ENCODE measurements around the gene FBXW4.

The FBXW4 gene

GRCh38 chr10:101579516-101579870 is 115.5 kb downstream of the FBXW4 start:
- FAIRE-seq = no peak

DNA sequence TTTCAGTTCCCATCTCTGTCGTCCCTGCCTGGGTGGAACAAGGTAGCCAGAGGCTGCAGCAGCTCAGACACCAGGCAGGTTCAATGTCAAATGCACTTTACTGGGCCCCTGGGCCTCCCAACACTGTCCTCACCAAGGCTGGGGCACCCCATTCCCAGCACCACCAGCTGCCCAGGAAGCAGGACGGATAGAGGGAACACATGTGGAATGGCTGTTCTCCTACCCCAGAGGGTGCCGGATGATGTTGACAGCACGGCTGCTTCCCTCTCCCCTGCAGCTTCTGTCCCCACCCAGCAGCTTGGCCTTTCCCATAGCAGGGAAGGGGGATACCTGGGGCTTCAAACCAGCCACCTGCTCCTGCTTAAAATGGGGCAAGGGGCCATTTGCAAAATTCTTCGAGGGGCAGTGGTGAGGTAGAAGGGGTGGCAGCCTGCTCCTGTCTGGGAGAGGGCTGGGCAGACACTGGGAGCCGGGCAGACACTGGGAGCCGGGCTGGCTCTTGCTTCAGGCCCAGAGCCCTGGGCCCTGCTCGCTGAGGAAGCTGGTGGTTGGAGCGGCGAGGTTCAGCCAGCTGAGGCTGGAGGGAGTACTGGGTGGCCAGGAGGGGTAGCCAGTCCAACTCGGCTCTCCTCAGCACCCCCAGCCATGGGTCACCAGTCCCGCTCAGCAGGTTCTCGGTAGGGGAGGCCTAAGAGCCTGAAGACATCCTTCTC is 116.0 kb downstream of the FBXW4 start:
- FAIRE-seq = no peak

DNA sequence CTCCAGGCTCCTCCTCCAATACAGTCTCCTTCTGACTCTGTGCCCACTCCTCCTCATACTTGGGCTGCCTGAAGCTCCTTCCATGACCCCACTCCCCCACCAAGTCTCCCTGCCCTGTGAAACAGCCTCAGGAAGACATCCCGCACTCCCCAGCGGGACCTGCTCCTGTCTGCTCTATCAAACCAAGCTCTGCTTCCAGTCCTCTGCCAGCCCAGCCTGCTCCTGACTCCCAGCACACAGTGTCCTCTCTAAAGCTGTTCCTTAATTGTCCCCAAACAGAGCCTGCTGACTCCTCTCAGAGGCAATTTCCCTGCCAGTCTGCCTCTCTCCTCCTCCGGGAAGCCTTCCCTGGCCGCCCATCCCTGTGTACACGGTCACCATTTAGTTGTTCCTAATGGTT is 116.8 kb downstream of the FBXW4 start:
- FAIRE-seq = no peak

DNA sequence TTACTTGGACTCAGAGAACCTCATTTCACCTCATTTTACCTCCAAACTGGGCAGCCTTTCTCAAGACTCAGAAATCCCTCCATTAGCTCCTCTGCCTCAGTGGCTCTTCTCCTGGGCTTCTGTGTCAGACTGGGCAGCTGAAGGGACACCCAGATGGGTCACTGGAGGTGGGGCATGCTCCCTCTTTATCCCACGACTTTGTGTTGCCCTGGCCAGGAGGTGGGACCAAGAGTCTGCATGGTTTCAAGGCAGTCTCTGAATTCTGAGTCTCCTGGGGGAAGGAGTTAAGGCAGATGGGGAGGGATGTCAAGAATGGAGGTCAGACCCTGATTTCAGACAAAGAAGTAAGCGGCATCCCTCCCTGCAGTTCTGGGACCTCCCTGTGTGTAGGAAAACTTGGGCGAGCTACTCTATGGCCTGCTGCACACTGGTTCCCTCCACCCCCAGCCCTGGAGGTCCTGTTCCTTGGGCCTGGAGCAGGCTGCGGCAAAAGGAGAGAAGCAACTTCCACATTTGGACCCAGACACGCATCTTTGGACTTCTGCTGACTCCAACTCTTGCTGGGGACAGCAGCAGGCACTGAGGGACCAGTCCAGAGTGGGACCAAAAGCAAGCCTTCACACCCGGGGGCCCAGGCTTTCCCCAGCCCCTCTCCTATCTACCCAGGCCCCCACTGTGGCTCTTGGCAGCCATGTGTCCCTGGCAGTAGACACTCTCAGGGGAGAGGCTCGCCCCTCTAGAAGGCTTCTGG is 117.7 kb downstream of the FBXW4 start:
- no peak for FAIRE-seq

GRCh38 chr10:101576211-101576863 is 118.6 kb downstream of the FBXW4 start:
- no peak for FAIRE-seq

- no peak for FAIRE-seq
These were observed 119.3 kb downstream of the FBXW4 start for GRCh38 chr10:101575580-101576210.

GRCh38 chr10:101575091-101575490 is 119.9 kb downstream of the FBXW4 start:
- no peak for FAIRE-seq

- FAIRE-seq = no peak
These were observed 120.9 kb downstream of the FBXW4 start for GRCh38 chr10:101573885-101574753.

GRCh38 chr10:101572785-101573184 is 122.2 kb downstream of the FBXW4 start:
- no peak for FAIRE-seq

GRCh38 chr10:101572126-101572525 is 122.8 kb downstream of the FBXW4 start:
- no peak for FAIRE-seq

- no peak for FAIRE-seq
These were observed 123.6 kb downstream of the FBXW4 start for GRCh38 chr10:101571271-101571925.

GRCh38 chr10:101570428-101571270 is 124.3 kb downstream of the FBXW4 start:
- no peak for FAIRE-seq

- FAIRE-seq = no peak
These were observed 125.1 kb downstream of the FBXW4 start for GRCh38 chr10:101569622-101570427.

DNA sequence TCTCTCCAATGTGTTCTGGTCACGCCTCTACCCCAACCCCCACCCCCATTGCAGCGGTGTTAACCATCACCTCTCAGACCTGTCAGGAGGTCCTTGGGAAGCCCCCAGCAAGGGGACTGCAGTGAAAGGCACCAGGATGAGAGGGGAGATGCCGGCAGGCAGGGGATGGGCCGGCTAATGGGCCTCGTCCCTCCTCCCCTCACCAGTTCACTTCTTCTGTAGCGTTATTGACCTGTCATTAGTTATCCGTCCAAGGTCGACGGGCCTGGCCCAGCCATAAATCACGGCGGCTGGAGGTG is 125.7 kb downstream of the FBXW4 start:
- no peak for FAIRE-seq

DNA sequence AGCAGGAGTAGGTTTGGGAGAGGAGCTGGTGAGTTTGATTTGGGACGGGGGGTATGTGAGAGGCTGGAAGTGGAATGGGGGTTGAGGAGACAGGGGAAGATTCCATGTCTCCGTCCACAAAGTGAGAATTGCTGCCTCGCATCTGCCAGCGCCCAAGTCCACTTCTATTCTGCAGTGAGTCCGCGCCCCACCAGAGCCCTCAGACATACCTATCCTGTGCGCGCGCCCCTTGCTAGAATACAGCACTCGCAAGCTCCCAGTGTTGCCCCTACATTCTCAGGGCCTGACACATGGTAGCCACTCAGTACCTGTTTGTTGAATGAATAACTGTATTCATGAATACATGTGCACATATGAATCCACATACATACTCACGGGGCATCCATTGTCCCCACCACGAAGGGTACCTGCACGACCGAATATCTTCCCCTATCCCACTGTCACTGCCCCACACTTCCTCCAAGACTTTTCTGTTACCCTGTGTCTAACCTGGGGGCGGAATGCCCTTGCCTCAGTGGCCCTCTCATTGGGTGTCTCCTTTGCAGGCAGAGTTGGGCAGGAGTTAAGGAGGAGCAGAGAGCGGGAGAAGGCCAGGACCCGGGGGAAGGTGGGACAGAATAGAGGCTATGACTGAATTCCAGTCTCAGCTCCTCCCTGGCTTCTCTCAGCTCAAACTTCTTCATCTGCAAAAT is 126.8 kb downstream of the FBXW4 start:
- FAIRE-seq = no peak

- FAIRE-seq = no peak
These were observed 127.6 kb downstream of the FBXW4 start for GRCh38 chr10:101567165-101568006.

GRCh38 chr10:101566333-101567164 is 128.4 kb downstream of the FBXW4 start:
- no peak for FAIRE-seq

GRCh38 chr10:101565936-101566332 is 129.0 kb downstream of the FBXW4 start:
- FAIRE-seq = no peak

Data from endometrium (tissue), 2 donors.